H1 (cell line): Measurements from ENCODE around the gene CYP4V2. TPM values are rescaled to one million over a fixed set of nuclear protein-coding genes. Genes with fewer than 3 reads are reported as not detected.

Experiments
- CTCF ChIA-PET: fragments of 300-600 bp; sonication (Branson Sonifier 250); formaldehyde crosslinking; loops from one replicate; lab custom pipeline; 2021; ENCODE audit not compliant: partially characterized antibody; lab: Charles Lee
- POLR2A ChIA-PET: fragments of 300-600 bp; sonication (Branson Sonifier 250); formaldehyde crosslinking; loops from one replicate; lab custom pipeline; 2021; ENCODE audit warnings: inconsistent platforms; ENCODE audit not compliant: partially characterized antibody; lab: Charles Lee
- DNase-seq, 2 experiments: peaks; one replicate each; pipeline versions ENCODE4 v3.0.0 to v3.0.0-alpha.2; 2010 to 2022; ENCODE audit warnings: low spot score in 2 of 2, low read depth in 1 of 2, mixed read lengths in 1 of 2
- FAIRE-seq: peaks from 2 replicates; lab custom pipeline; 2011; peaks lifted over from hg19 to GRCh38; lab: Jason Lieb, UNC
- H2AFZ ChIP-seq: 2 replicates; pipeline ENCODE4 v1.8.1; 2012; ENCODE audit warnings: low read length, inconsistent platforms
- H2AK5ac ChIP-seq: 2 replicates; pipeline ENCODE4 v1.6.1; 2013; ENCODE audit warnings: low read depth, low read length
- H2BK120ac ChIP-seq: replicated peaks from 2 replicates; pipeline ENCODE3; 2013; ENCODE audit warnings: low read depth, low read length, inconsistent platforms
- H2BK12ac ChIP-seq: 2 replicates; pipeline ENCODE4 v1.6.1; 2013; ENCODE audit warnings: low read depth, low read length
- H2BK15ac ChIP-seq: 2 replicates; pipeline ENCODE4 v1.6.1; 2013; ENCODE audit warnings: low read length
- H2BK20ac ChIP-seq: 2 replicates; pipeline ENCODE4 v1.6.1; 2013; ENCODE audit warnings: low read length
- H2BK5ac ChIP-seq: 2 replicates; pipeline ENCODE4 v1.6.1; 2013; ENCODE audit warnings: low read depth, low read length
- H3K14ac ChIP-seq: 2 replicates; pipeline ENCODE4 v1.6.1; 2013; ENCODE audit warnings: inconsistent platforms; ENCODE audit not compliant: insufficient read length
- H3K18ac ChIP-seq: 2 replicates; pipeline ENCODE4 v1.6.1; 2013; ENCODE audit warnings: low read length; ENCODE audit errors: extremely low read depth
- H3K23ac ChIP-seq: 2 replicates; pipeline ENCODE4 v1.6.1; 2013; ENCODE audit warnings: inconsistent platforms; ENCODE audit not compliant: insufficient read length
- H3K23me2 ChIP-seq: 2 replicates; pipeline ENCODE4 v1.6.1; 2013; ENCODE audit warnings: low read depth, low read length
- H3K27ac ChIP-seq: 2 replicates; pipeline ENCODE4 v1.6.1; 2011; ENCODE audit warnings: low read depth, low read length, inconsistent platforms
- H3K27me3 ChIP-seq, 4 experiments: replicated peaks in 1 of 4; 1 replicate in 1 of 4; 2 replicates in 3 of 4; pipeline versions ENCODE4 v1.6.1 to v1.8.1; 2011 to 2013; ENCODE audit warnings: low read length in 3 of 4, mild to moderate bottlenecking in 3 of 4, inconsistent platforms in 2 of 4, mixed read lengths in 2 of 4, moderate library complexity in 1 of 4; ENCODE audit not compliant: control insufficient read depth in 3 of 4, insufficient read depth in 3 of 4; ENCODE audit errors: extremely low read depth in 1 of 4
- H3K36me3 ChIP-seq, 4 experiments: 2 replicates each; pipeline versions ENCODE4 v1.6.1 to v1.8.1; 2011 to 2013; ENCODE audit warnings: mild to moderate bottlenecking in 4 of 4, low read length in 3 of 4, moderate library complexity in 2 of 4, control low read depth in 1 of 4, inconsistent platforms in 1 of 4; ENCODE audit not compliant: insufficient read depth in 4 of 4, control insufficient read depth in 2 of 4
- H3K4ac ChIP-seq: replicated peaks from 2 replicates; pipeline ENCODE3; 2013; ENCODE audit warnings: low read length, low read depth, mixed read lengths, inconsistent platforms; ENCODE audit not compliant: insufficient read length
- H3K4me1 ChIP-seq, 4 experiments: replicated peaks in 1 of 4; 1 replicate in 1 of 4; 2 replicates in 3 of 4; pipeline versions ENCODE4 v1.6.1 to v1.8.1; 2011 to 2013; ENCODE audit warnings: low read length in 3 of 4, inconsistent platforms in 2 of 4, mixed read lengths in 1 of 4; ENCODE audit not compliant: insufficient read depth in 4 of 4, control insufficient read depth in 3 of 4
- H3K4me2 ChIP-seq, 2 experiments: 2 replicates each; pipeline versions ENCODE4 v1.6.1 to v1.8.1; 2011 to 2013; ENCODE audit warnings: low read depth in 2 of 2, low read length in 2 of 2, control low read depth in 1 of 2, inconsistent platforms in 1 of 2, mild to moderate bottlenecking in 1 of 2; ENCODE audit not compliant: insufficient read depth in 1 of 2
- H3K4me3 ChIP-seq, 4 experiments: fragments of 200-600, 300-600 bp in 1 of 4; sonication (generic), shearing (Covaris generic), sonication (Bioruptor Twin) in 1 of 4; 2 replicates each; pipeline versions ENCODE4 v1.5.1 to v1.8.1; 2011 to 2016; ENCODE audit warnings: low read length in 4 of 4, low read depth in 3 of 4, control low read depth in 2 of 4, inconsistent platforms in 2 of 4, mild to moderate bottlenecking in 2 of 4, mixed read lengths in 1 of 4, moderate library complexity in 1 of 4; ENCODE audit not compliant: insufficient read depth in 2 of 4; ENCODE audit errors: extremely low read depth in 1 of 4
- H3K56ac ChIP-seq: replicated peaks from 2 replicates; pipeline ENCODE3; 2013; ENCODE audit warnings: low read depth, mild to moderate bottlenecking, mixed read lengths, low read length, inconsistent platforms; ENCODE audit not compliant: insufficient read length
- H3K79me1 ChIP-seq: 2 replicates; pipeline ENCODE4 v1.6.1; 2013; ENCODE audit warnings: low read depth, low read length, control low read depth
- H3K79me2 ChIP-seq, 2 experiments: 2 replicates each; pipeline versions ENCODE4 v1.6.1 to v1.8.1; 2012 to 2013; ENCODE audit warnings: low read length in 2 of 2, mild to moderate bottlenecking in 2 of 2, inconsistent platforms in 1 of 2; ENCODE audit not compliant: insufficient read depth in 2 of 2, control insufficient read depth in 1 of 2
- H3K9ac ChIP-seq, 4 experiments: replicated peaks in 1 of 4; 1 replicate in 1 of 4; 2 replicates in 3 of 4; pipeline versions ENCODE4 v1.6.1 to v1.8.1; 2011 to 2013; ENCODE audit warnings: low read depth in 3 of 4, low read length in 3 of 4, control low read depth in 2 of 4, mild to moderate bottlenecking in 2 of 4, moderate library complexity in 2 of 4, inconsistent platforms in 1 of 4; ENCODE audit errors: extremely low read depth in 1 of 4
- H3K9me3 ChIP-seq, 2 experiments: 2 replicates each; pipeline versions ENCODE4 v1.6.1 to v1.8.1; 2012 to 2013; ENCODE audit warnings: mild to moderate bottlenecking in 2 of 2, moderate library complexity in 2 of 2, control low read depth in 1 of 2, inconsistent platforms in 1 of 2, low read depth in 1 of 2, low read length in 1 of 2, mixed read lengths in 1 of 2; ENCODE audit not compliant: insufficient read depth in 2 of 2
- H4K20me1 ChIP-seq, 2 experiments: replicated peaks in 1 of 2; 2 replicates each; pipeline versions ENCODE3 to v1.8.1; 2011 to 2013; ENCODE audit warnings: inconsistent platforms in 2 of 2, low read length in 2 of 2, mild to moderate bottlenecking in 1 of 2; ENCODE audit not compliant: insufficient read depth in 2 of 2, control insufficient read depth in 1 of 2
- H4K5ac ChIP-seq: 2 replicates; pipeline ENCODE4 v1.6.1; 2013; ENCODE audit warnings: low read length, low read depth, mixed read lengths, inconsistent platforms; ENCODE audit not compliant: insufficient read length
- H4K8ac ChIP-seq: 2 replicates; pipeline ENCODE4 v1.8.0; 2013; ENCODE audit warnings: mild to moderate bottlenecking, moderate library complexity, low read length, inconsistent platforms; ENCODE audit not compliant: insufficient read depth; ENCODE audit errors: extremely low read depth
- H4K91ac ChIP-seq: replicated peaks from 2 replicates; pipeline ENCODE3; 2013; ENCODE audit warnings: low read length, mixed read lengths, inconsistent platforms; ENCODE audit not compliant: insufficient read length
- EZH2 ChIP-seq: fragments of 200-600 bp; sonication (generic); IDR thresholded peaks from 2 replicates; pipeline ENCODE4 v1.7.1; 2012; ENCODE audit warnings: low read depth, mild to moderate bottlenecking, moderate library complexity, low read length, inconsistent platforms; ENCODE audit not compliant: severe bottlenecking
- JUND ChIP-seq: IDR thresholded peaks from 2 replicates; pipeline ENCODE4 v1.6.1; 2011; ENCODE audit warnings: mild to moderate bottlenecking, improper control_type of control experiment, low read length
- POLR2A ChIP-seq, 2 experiments: IDR thresholded peaks; 1 replicate in 1 of 2; 2 replicates in 1 of 2; pipeline ENCODE4 v1.6.1; 2011; ENCODE audit warnings: low read depth in 2 of 2, low read length in 2 of 2, mild to moderate bottlenecking in 2 of 2; ENCODE audit errors: control extremely low read depth in 1 of 2
- POLR2AphosphoS5 ChIP-seq: IDR thresholded peaks from 2 replicates; pipeline ENCODE4 v1.6.1; 2011; ENCODE audit warnings: low read depth, low read length
- WGBS, 2 experiments: shearing (Covaris generic) in 1 of 2; methylation state at CpG; one replicate each; pipeline versions ENCODE4 v1.1.6 to v1.1.7; 2013 to 2015; ENCODE audit warnings: low lambda C conversion rate in 2 of 2, mixed read lengths in 2 of 2, inconsistent platforms in 1 of 2, low coverage in 1 of 2, missing lambda C conversion rate in 1 of 2; ENCODE audit not compliant: insufficient replicate concordance in 2 of 2, insufficient coverage in 1 of 2, insufficient read length in 1 of 2; ENCODE audit errors: extremely low coverage in 1 of 2, missing lambda C conversion rate in 1 of 2; 5-methylcytosine and 5-hydroxymethylcytosine counted together
- polyA plus RNA-seq, 7 experiments: library from polyadenylated mRNA; depleted of rRNA in 3 of 7; stranded (reverse) in 5 of 7; unstranded in 2 of 7; fragments of >200 nt in 5 of 7; fragments of 200-250 nt in 2 of 7; gene quantifications; 1 replicate in 5 of 7; 2 replicates in 1 of 7; 4 replicates in 1 of 7; pipeline versions ENCODE4 v1.2.1 to v1.2.3, GENCODE V29; 2011 to 2013; ENCODE audit warnings: missing spikeins in 2 of 7, mixed read lengths in 2 of 7
- total RNA-seq: library from RNA; stranded (reverse); fragmentation: NEBNext Ultra II Directional; extraction: Animal tissue kit (Norgen Biotek cat#: 25700); gene quantifications from 2 replicates; pipeline ENCODE4 v1.2.1, GENCODE V29; 2021

The CYP4V2 gene
- total and polyA plus RNA-seq, 2 of the 8 experiments (the other 6 are each of a cell fraction or from before 2014, with no cell fraction given) = 0.65 to 1.0 TPM

- Histone ChIP-seq H3K4ac (no peak overlapping the region), H3K14ac (no peak overlapping the region), H3K18ac (no peak overlapping the region), H2BK20ac (peak overlapping the region; percentile 61; the same call in 1 of the 2 replicates), H4K5ac (no peak overlapping the region), H3K9ac (peak overlapping the region; percentile 46 to 57 (median 52); a peak in 5 of 7 replicates), H2BK12ac (no peak overlapping the region), H3K36me3 (peaks cover 2 to 36% (median 16%) of the 10 kb centered on the region in 4 experiments; a peak in 5 of 8 replicates), H3K79me2 (peaks cover 4 to 43% of the 10 kb centered on the region in 2 experiments; a peak in 3 of 4 replicates), H4K20me1 (peaks cover 0 to 3% of the 10 kb centered on the region in 2 experiments), H3K9me3 (no peaks in the 10 kb centered on the region; a peak in 2 of 4 replicates), H3K27me3 (no peaks in the 10 kb centered on the region), H2AFZ (no peak overlapping the region), H3K79me1 (no peaks in the 10 kb centered on the region), H4K8ac (no peak overlapping the region), H2AK5ac (no peak overlapping the region), H2BK120ac (no peak overlapping the region), H2BK5ac (no peak overlapping the region), H3K56ac (no peak overlapping the region), H4K91ac (no peak overlapping the region), H3K4me1 (peaks cover 0 to 9% (median 7%) of the 10 kb centered on the region in 4 experiments; a peak in 6 of 7 replicates), H3K23ac (no peak overlapping the region), H2BK15ac (no peak overlapping the region), H3K23me2 (peaks cover 4% of the 10 kb centered on the region; the same call in 1 of the 2 replicates), H3K4me3 (peak overlapping the region; percentile 35 to 95 (median 76); a peak in 7 of 8 replicates), H3K4me2 (peak overlapping the region; percentile 77 to 95), H3K27ac (no peak overlapping the region)
- FAIRE-seq (no peak), DNase-seq (no peak)
- WGBS, 2 experiments = 13% methylated on average over 2 of the region's 2 CpGs; no CpG with 5 or more reads in 1 of the 2 experiments
- no peak for TF ChIP-seq JUND
- TF ChIP-seq POLR2A (IDR thresholded peaks at IDR 0.05; ENCODE audit: control extremely low read depth in 1 of 2, low read depth in 2 of 2, low read length in 2 of 2) = peak; percentile 5 to 14; a peak in 2 of 3 replicates
- no peak for TF ChIP-seq EZH2
- peak; percentile 51 for TF ChIP-seq POLR2AphosphoS5
- ChIA-PET CTCF (interaction anchor here (0.7 kb wide), 1 partner anchor 8 kb away, joined by 4 read pairs; no protein-coding TSS in a partner anchor), POLR2A (interaction anchor here (0.6 to 2.9 kb wide), 11 partner anchors 10 to 142 kb away, joined by 3 to 14 read pairs (median 3); partner anchors contain the start of gene F11)
These were observed 52.0 kb downstream of the CYP4V2 start for GRCh38 chr4:186243331-186243730.
